NCI-H128 (cell line): ENCODE measurements around the gene RREB1.

ENCODE experiments used
- DNase-seq: peaks from one replicate; lab custom pipeline; 2025; ENCODE audit not compliant: unreplicated experiment; lab: John Stamatoyannopoulos, UW

Gene RREB1

DNA sequence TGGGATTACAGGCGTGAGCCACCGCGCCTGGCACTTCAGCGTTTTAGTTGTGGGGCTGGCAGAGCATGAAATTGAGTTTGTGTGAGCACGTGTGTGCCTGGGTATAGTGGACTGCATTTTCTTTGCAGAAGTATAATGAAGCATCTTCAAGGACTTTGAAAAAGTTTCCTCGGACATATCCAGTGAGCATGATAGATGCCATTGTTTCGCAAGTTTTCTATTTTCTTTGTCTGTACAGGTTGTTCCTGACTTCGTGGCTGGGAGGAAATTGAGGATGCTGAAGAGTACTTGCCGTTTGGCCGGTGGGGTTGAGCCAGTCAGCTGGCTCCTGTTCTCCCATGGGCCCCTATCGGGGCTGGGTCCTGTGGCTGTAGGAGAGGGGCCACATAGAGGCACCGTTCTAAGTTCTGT is 55.9 kb downstream of the RREB1 start:
- no peak for DNase-seq

- no peak for DNase-seq
Measured at GRCh38 chr6:7164536-7165001, 56.8 kb downstream of the RREB1 start.

DNA sequence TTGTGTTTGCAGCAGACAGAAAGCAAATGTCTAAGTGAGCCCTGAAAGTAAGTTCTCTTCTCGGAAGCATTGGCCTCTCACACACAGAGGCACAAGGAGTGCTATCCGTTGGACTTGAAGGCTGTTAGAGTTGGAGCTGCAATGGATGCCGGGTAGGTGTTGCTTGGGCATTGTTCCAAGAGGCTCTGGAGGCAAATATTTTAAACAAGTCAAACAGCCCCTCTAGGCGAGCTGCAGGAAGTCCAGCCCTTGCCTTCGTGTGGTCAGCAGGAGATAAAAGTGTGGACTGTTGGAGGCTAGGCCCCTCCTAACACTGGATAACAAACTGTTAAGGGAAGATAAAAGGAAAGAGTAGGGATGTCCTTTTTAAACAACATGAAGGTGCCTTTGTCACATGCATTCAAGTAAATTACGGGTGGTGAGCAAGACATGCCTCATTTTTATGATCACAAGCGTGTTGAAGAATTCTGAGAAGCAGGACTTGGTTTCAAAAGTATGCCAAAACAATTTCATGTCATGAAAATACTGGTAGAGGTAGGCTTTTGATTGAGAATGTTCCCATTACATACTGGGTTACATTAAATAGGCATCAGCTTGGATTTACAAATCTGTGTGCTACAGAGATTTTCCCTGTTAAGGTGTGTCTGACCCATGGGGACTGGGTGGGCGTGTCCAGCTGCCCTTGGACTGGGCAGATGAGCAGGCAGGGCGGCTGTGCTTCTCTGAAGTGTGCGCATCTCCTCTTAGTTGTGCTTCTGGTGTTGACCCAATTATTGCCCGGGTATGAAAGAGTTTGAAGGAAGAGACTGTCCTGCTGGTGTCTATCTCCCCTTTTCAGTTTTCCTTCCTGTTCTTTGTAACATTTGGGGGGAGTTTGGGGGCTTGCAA is 57.5 kb downstream of the RREB1 start:
- DNase-seq: no peak

GRCh38 chr6:7165890-7166267 is 58.1 kb downstream of the RREB1 start:
- DNase-seq: no peak

DNA sequence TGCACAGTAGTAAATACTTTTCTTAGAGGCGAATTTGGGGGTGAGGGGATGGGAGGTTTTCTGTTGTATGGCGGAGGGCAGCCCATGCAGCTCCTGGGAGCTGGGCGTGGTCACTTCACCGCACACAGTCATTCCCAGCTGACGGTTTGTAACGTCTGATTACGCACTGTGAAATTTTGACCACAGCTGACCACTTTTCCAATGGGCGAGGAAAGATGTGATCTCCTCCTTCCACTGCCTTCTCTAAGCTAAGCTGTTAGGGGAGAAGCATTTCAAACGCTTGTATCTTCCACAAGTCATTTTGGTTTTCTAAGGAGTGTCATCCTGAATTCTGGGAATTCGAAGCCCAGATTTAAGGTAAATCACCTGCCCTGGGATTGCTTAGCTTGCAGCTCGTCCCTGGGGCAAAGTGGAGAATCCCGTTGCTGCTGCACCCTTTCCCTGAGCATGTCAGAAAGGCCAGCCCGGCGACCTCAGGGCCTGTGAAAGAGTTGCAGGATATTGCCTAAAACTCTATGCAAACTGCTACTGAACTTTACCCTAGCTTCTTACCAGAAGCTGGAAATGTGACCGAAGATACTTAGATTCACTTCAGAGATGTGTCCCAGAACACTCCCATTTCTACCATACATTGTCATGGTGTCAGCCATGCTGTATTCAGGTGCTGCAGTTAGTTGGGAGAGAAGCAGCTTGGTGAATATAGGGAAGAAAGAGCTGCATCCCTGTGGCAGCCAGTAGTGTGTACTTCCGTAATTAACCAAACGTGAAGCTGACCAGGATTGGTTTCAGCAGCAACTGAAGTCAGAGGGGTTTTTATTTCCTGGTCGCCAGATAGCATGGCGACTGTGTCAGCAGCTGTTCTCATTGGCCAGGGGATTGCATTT is 58.9 kb downstream of the RREB1 start:
- DNase-seq: no peak

- no peak for DNase-seq
Measured at GRCh38 chr6:7169296-7169721, 61.5 kb downstream of the RREB1 start.

DNA sequence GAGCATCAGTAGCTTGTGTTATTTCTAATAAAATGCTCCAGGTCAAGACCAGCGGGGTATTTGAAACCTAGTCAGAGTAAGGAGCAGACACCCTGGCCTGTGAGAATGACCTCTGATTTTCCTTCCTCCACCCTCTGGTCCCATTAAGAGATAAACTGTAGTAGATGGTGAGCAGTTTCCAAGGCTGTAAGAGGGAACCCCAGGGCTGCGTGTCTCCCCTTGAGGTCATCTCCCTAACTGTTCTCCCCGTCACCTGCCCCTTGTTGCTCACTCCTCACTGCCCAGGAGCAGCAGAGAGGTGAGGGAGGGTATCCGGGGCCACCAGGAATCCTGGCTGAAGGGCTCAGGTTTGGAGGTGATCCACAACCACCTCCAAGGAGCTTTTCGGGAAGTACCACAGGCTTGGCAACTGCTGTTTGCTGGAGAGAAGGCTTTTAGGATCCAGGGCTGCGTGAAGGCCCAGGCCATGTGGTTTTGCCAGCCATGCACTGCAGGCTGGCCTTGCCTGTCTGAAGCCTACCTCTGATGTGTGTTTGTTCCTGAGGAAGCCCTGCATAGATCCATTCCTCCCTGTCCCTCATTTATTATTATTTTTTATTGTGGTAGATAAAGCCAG is 62.5 kb downstream of the RREB1 start:
- DNase-seq: no peak

- DNase-seq: no peak
Measured at GRCh38 chr6:7171119-7171518, 63.4 kb downstream of the RREB1 start.

DNA sequence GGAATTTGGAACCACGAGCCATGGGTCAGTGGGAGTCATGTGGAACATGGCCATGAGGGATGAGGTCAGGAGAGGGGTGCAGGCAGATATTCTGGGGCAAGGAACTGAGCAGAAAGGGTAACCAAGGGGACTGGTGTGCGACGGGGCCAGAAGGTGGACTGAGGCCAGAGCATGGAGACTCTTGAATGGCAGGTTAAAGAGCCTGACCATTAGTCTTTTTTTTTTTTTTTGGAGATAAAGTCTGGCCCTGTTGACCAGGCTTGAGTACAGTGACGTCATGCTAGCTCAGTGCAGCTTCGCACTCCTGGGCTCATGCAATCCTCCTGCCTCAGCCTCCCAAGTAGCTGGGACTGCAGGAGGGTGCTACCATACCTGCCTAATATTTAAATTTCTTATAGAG is 64.0 kb downstream of the RREB1 start:
- no peak for DNase-seq

- DNase-seq: no peak
Measured at GRCh38 chr6:7172649-7173048, 64.9 kb downstream of the RREB1 start.

DNA sequence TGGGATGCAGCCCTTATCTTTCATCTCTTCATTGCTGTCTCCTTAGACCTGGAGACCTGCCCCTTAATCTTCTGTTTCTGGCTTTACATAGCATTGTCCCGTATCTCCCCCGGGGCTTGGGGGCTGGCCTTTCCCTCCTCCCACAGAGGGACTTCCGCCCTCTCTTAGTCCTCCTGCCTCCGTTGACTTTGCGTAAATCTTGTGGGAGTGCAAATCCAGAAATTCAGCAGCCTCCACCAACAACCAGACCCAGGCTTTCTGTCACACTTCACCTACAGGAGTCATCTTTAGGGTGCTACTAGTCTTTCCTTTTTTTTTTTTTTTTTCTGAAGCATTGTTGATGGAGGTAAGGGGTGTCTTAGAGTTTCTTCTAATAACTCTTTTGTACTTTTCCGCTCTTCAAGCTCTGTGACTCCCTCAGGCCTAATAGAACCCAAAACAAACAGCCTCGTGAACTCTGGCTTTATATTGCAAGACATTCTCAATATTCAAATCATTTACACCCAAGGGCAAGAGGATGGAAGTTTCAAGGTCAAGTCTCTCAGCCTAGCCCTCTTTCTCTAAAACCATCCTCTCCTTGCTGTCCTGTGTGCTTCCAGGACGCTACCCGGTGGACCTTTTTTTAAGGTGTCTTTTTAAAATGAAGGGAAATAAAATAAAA is 66.2 kb downstream of the RREB1 start:
- DNase-seq: no peak

DNA sequence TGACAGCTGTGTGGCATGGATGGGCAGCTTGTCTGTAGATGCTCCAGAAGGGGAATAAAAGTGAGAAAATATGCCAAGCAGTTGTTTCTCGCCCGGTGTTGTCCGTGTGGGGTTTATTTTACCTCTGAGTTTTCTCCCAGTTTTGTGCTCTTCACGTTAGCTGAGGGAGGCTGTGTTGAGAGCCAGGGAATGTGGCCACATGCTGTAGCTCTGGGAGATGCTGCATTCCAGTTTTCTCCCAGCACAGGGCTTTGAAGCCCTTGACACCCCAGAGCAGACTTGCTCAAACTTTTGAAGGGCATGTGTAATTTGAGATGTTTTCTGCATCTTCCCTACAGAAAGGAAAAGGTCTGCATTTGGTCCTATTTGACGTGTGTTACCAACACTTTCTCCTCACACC is 67.7 kb downstream of the RREB1 start:
- no peak for DNase-seq

DNA sequence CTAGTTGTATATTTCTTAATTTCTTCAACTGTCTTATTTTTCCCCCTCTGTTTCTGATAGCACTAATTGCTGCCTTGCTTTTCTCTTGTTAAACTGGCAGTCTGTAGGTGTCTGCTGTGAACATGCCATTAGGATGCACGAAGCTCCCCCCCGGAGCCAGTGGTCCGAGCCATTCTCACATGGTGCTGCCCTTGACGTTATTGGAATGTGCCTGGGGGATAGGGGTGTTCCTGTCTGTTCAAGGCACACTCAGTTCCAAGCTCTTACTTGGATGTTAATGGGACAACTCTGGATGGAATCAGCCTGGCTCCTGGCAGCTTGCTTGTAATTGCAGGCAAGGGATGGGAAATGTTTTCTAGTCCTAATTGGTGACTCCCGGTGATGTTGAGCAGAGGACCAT is 68.4 kb downstream of the RREB1 start:
- no peak for DNase-seq

- no peak for DNase-seq
Measured at GRCh38 chr6:7178280-7178679, 70.5 kb downstream of the RREB1 start.

DNA sequence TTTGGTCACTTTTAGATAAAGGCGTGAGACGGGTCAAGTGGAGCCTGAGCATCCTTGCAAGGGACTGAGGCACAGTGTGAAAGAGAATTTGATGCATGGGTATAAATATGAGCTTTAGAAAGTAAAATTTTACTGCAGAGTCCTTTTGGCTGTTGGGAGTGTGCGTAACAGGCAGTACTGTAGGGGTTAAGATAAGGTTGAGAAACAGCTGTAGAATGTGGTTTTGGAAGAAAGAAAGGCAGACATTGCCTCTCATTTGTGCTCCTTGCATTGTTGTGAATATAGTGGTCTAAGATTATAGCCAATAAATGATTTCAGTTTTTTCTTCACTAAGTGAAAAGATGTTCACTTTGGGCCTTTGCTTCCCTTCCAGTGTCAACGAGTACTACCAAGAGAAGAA is 73.0 kb downstream of the RREB1 start:
- no peak for DNase-seq

DNA sequence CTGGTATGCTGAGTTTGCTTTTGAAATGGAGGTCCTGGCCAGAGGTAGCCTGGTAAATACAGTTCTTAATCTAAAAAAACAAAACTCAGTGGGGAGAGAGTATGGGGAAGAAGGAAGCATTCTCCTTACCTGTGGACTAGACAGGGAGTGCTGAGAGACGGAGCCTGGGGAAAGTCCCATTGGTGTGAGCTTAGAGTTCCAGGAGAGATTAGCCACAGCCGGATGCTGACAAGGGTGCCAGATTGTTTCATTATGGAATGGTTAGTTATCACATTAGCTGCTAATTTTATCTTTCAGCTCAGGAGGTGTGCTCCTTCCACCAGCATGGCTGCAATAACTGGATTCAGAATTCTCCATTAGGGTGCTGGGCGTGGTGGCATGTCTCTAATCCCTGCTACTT is 75.9 kb downstream of the RREB1 start:
- DNase-seq: no peak

GRCh38 chr6:7184502-7184901 is 76.7 kb downstream of the RREB1 start:
- DNase-seq: no peak

DNA sequence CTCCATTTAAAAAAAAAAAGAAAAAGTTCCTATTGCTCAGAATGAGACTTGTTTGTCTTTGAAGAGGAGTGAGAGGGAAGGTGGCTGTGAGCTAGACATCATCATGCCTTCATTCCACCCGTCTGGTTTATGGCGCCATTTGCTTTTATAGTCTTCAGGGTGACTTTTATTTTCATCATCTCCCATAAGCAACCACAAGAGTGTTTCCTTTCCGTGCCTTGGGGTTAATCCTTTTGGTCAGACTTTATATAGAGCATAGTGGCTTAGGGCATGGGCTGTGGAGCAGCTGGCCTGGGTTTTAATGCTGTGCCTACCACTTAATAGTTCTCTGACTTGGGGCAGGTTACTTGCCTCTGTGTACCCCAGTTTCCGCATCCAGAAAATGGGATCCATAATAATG is 77.8 kb downstream of the RREB1 start:
- no peak for DNase-seq

DNA sequence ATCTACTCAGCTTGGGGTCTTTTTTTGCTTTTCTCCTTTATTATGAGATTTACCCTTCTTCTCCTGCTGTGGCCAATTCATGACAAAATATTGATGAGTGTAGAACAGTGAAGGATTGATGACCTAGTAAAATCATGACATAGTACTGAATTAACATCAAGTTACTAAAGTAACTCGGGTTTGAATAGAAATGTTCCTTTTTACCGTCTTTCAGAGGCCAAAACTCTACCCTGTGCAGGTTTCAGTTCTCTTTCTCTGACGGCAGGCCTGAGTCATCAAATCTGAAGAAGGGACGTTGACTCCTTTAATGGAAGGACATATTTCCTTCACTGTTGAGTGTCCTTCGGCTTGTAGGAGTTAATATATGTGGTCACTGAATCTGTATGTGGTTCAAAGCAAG is 80.7 kb downstream of the RREB1 start:
- no peak for DNase-seq

DNA sequence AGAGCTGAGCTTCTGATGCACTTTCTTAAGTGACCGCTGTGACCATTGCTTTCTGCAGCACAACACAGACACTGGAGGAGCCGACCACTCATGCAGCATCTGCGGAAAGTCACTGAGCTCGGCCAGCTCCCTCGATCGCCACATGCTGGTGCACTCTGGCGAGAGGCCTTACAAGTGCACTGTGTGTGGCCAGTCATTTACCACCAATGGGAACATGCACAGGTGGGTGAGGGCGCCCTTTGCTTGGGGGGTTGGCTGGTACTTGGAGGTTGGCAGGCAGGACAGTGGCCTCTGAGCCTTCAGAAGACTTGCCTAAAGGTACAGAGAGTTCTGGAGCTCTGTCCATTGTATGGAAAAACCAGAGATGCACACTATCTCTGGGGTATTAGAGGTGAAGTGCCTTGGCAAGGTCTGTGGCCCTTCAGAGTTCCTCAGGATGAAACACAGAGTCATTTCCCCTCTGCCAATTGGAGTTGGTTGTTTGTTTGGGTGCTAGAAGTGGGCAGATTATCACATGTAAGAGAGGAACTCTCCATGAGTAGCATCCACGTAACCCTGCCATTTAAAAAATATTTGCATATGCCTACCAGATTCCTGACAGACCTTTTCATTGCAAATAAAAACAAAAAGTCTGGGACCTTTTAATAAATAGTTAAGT is 81.5 kb downstream of the RREB1 start:
- DNase-seq: no peak

DNA sequence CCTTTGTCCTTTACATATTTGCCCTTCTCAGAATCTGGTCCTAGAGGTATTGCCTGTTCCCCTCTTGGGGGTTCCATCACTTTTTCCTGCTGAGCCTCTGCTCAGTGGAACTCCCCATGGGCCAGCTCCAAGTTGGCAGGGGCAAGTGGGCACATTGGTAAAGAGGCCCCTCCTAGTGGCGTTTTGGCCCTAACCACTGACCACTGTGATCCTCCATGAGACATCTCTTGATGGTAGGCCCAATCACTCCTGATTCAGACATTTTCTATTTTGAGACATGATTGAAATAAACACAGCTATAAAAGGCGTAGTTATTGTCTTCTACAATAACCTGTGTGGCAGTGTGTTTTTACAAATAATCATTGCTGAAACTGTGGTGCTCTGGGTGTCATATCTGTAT is 83.0 kb downstream of the RREB1 start:
- no peak for DNase-seq
